ENCODE data around the gene ANGPTL8.

GRCh38 chr19:11261431-11261970 lies 22.1 kb downstream of the ANGPTL8 start:
- TF ChIP-seq EP300 (IDR thresholded peaks at IDR 0.05; ENCODE audit: borderline replicate concordance in 1 of 2, control insufficient read depth in 1 of 2, low read depth in 2 of 2, low read length in 2 of 2) (no peak), ASH2L (IDR thresholded peaks at IDR 0.05; ENCODE audit: borderline replicate concordance, low read depth) (no peak), ZNF24 (IDR thresholded peaks at IDR 0.05) (no peak), WRNIP1 (IDR thresholded peaks at IDR 0.05; ENCODE audit: borderline replicate concordance, low read depth, low read length) (no peak), CTCF (IDR thresholded peaks at IDR 0.05 in 2 of 3, conservative IDR thresholded peaks at IDR 0.05 in 1 of 3; ENCODE audit: control insufficient read depth in 2 of 3, extremely low read depth in 1 of 3, insufficient read depth in 1 of 3, low read depth in 3 of 3, low read length in 3 of 3) (no peak), CREB1 (IDR thresholded peaks at IDR 0.05; ENCODE audit: low read depth) (no peak), SUZ12 (IDR thresholded peaks at IDR 0.05; ENCODE audit: unreplicated experiment) (no peak), EZH2 (IDR thresholded peaks at IDR 0.05; ENCODE audit: borderline replicate concordance, control insufficient read depth, low read depth, low read length) (no peak), SMC3 (IDR thresholded peaks at IDR 0.05; ENCODE audit: borderline replicate concordance, low read length) (no peak)
- TF ChIP-seq, protein P1, sequence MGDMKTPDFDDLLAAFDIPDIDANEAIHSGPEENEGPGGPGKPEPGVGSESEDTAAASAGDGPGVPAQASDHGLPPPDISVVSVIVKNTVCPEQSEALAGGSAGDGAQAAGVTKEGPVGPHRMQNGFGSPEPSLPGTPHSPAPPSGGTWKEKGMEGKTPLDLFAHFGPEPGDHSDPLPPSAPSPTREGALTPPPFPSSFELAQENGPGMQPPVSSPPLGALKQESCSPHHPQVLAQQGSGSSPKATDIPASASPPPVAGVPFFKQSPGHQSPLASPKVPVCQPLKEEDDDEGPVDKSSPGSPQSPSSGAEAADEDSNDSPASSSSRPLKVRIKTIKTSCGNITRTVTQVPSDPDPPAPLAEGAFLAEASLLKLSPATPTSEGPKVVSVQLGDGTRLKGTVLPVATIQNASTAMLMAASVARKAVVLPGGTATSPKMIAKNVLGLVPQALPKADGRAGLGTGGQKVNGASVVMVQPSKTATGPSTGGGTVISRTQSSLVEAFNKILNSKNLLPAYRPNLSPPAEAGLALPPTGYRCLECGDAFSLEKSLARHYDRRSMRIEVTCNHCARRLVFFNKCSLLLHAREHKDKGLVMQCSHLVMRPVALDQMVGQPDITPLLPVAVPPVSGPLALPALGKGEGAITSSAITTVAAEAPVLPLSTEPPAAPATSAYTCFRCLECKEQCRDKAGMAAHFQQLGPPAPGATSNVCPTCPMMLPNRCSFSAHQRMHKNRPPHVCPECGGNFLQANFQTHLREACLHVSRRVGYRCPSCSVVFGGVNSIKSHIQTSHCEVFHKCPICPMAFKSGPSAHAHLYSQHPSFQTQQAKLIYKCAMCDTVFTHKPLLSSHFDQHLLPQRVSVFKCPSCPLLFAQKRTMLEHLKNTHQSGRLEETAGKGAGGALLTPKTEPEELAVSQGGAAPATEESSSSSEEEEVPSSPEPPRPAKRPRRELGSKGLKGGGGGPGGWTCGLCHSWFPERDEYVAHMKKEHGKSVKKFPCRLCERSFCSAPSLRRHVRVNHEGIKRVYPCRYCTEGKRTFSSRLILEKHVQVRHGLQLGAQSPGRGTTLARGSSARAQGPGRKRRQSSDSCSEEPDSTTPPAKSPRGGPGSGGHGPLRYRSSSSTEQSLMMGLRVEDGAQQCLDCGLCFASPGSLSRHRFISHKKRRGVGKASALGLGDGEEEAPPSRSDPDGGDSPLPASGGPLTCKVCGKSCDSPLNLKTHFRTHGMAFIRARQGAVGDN (IDR thresholded peaks at IDR 0.05) = no peak

All from GM12878 (cell line).